Urothelium cell line (cell line): ENCODE data around the gene PRR5.
"Not testable (repeated sequence)": the region's sequence is repeated elsewhere in the genome, so short reads cannot be mapped to it uniquely, and the experiment has no call there.

ENCODE experiments used
- DNase-seq: peaks from one replicate; pipeline ENCODE4 v3.0.0; 2011; ENCODE audit warnings: low spot score, mixed read lengths
- FAIRE-seq: peaks from 2 replicates; lab custom pipeline; 2011; peaks lifted over from hg19 to GRCh38; lab: Jason Lieb, UNC

PRR5 gene, protein sequence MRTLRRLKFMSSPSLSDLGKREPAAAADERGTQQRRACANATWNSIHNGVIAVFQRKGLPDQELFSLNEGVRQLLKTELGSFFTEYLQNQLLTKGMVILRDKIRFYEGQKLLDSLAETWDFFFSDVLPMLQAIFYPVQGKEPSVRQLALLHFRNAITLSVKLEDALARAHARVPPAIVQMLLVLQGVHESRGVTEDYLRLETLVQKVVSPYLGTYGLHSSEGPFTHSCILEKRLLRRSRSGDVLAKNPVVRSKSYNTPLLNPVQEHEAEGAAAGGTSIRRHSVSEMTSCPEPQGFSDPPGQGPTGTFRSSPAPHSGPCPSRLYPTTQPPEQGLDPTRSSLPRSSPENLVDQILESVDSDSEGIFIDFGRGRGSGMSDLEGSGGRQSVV

DNA sequence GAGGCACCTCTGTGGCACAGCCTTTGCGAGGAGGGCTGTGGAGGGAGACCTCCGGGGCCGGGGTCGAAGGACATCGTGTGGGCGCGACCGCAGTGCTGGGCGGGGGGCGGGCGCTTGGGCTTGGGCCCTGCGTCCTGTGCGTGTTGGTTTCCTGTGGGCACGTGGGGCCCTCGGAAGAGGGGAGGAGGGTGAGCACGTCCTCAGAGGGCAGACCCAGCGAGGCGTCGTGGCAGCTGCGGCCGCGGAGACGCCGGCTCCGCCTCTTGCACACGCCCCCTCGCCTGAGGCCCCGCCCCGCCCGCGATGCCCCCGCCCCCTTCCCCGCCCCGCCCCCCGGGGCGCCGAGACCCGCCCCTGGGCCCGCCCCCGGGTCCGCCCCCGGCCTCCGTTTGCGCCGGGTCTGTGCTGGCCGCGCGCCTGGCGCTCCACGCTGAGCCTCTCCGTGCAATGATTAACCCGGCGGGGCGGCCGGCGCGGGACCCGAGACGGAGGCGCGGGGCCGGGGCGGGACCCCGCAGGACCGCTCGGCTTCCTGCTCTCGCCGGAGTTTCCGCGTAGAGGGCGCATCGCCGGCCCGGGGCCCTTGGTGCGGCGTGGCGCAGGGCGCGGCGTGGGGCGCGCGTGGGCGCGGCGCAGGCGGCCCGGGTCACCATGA is at the start of gene PRR5:
PRR5 (plus strand) TSS at position 381 of the 655 bp plus-strand sequence; CDS start at position 652, 271 bp downstream.
- DNase-seq (peak; percentile 95), FAIRE-seq (peak; percentile 92)

DNA sequence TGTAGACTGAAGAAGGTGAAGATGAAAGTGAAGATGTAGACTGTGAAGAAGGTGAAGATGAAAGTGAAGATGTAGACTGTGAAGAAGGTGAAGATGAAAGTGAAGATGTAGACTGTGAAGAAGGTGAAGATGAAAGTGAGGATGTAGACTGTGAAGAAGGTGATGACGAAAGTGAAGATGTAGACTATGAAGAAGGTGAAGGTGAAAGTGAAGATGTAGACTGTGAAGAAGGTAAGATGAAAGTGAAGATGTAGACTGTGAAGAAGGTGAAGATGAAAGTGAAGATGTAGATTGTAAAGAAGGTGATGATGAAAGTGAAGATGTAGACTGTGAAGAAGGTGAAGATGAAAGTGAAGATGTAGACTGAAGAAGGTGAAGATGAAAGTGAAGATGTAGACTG is 49.1 kb upstream of the PRR5 start:
- FAIRE-seq: peak; percentile 85
- not testable (repeated sequence) for DNase-seq

DNA sequence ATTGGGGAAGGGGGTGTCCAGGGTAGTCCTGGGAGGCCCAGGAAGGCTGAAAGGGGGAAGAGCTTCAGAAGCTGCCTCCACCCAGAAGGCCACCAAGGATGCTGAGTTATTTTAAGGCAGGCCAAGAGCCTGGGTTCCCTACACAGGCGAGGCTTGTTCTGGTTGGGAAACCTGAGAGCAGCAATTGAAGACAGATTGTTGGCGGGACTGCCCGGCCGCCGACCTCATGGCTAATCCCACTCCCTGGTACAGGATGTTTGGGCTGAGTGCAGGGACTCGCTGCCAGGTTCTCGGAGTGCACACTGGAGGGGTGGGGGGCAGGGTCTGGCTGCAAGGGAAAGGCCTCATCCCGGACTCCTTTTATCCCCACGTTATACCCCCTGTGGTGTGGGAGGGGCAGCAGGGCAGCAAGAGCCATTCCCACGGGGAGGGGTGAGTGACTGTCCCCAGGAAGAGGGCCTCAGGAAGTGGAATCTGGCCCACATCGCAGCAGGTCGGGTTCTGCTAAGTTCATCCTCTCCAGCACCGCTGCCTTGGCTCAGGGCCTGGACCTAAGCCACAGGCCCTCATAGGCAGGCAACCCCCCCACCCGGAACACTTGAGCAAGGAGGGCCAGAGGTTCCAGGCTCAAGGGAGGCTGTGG is 43.6 kb upstream of the PRR5 start:
- FAIRE-seq: no peak
- peak; percentile 53 for DNase-seq

DNA sequence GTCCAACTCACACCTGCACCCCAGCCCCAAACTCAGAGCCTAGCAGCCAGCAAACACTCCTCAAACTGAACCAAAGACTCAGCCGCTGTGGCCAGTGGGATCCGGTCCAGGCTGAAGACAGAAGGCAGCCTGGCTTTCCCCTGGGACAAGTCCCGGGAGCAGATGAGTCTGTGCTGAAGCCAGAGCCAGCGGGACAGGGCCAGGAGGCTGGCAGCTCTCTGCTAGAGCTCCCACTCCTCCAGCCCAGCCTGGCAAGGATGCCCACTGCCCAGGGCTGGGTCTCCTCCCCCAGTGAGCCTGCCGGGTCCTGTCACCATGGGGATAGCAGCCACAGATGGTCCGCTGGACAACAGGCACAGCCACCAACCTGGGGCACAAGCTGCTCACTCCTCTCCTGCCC is 42.9 kb upstream of the PRR5 start:
- FAIRE-seq: no peak
- DNase-seq: no peak

DNA sequence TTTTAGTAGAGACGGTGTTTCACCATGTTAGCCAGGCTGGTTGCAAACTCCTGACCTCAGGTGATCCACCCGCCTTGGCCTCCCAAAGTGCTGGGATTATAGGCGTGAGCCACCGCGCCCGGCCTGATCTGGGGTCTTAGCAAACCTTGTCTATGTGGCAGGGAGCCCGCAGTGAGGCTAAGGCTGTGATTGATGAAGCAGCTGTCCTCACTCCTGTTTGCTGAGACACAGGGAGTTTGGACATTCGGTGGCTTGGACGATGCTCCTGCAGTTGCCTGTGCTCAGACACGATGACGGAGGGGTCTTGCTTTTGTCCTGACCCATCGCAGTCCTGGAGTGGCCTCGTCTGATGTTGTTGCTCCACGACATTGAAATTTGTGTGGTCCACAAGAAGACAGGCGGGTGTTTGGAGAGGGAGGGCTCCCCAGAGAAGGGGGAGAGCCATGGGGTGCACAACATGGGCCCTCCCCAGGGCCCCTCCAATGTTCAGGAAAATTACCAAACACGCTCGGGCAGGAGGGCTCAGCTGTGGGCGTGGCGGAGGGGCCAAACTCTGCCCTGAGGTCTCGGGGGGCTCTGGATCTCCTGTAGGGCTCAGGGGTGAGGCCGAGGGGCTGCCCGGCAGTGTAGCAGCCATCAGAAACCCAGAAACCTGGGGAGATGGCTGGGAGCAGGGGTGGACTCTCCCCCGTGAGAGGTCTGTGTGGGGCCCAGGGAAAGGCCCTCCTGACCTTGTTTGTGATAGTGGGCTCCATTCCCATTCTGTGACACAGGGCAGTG is 41.8 kb upstream of the PRR5 start:
- FAIRE-seq (no peak), DNase-seq (no peak)

DNA sequence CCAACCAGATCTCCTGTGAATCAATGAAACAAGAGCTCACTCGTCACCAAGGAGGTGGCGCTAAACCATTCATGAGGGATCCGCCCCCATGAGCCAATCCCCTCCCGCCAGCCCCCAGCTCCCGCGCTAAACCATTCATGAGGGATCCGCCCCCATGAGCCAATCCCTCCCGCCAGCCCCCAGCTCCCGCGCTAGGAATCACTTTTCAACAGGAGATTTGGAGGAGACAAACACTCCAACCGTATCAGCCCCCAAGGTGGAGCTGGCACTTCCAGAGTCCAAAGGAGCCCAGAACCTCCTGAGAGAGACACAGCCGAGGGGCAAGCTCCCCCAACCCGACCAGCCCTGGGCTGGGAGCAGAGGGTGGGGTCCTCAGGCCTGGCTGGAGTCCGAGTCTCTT is 40.9 kb upstream of the PRR5 start:
- DNase-seq: no peak
- FAIRE-seq: no peak

DNA sequence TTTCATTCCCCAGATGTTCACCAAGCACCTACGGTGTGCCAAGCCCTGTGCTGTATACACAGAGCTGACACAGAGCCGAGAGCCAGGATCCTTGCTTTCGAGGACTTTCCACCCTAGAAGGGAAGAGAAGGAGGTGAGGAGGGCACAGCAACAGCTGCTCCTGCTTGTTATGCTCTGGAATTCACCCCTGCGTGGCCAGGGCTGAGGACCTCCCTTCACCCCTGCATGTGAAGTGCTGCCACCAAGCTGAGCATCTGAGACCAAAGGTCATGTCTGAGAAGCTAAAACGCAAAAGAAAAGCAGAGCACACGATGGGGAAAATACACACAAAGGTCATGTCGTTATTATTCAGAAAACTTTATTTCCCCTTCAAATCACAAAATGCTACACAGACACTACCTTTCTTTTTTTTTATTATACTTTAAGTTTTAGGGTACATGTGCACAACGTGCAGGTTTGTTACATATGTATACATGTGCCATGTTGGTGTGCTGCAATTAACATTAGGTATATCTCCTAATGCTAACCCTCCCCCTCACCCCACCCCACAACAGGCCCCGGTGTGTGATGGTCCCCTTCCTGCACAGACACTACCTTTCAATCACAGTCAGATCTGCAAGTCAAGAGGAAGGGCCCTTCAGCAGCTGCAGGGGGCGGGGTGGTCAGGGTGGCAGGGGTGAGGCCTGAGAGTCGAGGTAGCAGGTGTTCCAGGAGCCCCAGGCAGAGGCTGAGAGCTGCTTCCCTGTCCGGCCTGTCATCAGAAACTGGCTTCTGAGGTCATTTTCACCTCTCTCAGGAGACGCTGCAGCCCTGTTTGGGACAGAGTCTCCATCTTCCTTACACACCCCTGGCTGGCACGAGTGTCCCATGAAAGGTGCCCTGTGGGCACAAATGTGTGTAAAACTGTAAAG is 40.1 kb upstream of the PRR5 start:
- DNase-seq (no peak), FAIRE-seq (no peak)

DNA sequence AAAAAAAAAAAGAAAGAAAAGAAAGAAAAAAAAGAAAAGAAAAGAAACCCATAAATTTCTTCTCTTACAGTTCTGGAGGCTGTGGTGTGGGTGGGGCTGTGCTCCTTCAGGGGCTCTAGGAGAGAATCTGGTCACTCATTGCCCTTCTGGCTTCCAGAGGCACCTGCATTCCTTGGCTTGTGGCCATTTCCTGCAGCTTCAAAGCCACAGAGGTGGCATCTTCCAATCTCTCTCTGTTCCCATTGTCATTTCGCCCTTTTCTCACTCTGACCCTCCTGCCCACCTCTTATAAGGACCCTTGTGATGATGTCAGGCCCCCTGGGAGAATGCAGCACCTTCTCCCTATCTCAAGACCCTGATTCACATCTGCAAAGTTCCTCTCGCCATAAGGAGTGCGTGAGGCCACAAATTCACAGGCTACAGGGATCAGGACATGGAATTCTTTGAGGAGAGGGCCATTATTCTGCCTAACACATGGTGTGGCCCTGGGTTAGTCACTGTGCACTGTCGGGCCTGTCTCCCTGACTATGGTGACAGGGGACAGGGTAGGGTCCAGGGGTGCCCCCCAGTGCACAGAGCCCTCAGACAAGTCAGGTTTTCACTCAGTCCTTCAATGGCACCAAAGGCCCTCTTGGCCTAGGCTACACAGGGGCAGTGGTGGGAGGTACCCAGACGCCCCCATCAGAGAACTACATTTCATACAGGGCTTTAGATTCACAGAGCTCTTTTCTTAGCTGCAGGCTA is 38.6 kb upstream of the PRR5 start:
- no peak for FAIRE-seq

DNA sequence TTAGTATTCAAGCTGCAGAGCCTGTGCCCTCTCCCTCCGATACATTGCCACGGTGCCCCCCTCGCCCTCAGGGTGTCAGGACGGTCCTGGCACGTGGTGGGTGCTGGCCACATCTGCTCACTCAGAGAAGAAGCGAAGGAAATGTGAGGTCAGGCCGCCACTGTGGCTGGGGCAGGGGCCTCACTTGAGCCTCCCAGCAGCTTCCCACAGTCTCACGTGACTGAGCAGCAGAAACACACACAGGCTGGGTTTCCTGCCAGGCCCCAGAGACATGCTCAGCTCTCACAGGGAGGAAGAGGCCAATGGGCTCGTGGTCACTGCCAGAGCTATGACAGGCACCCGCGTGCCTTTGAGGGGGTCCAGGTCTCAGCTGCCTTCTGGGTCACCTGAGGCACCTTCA is 37.9 kb upstream of the PRR5 start:
- DNase-seq (no peak), FAIRE-seq (peak; percentile 17)

More for the DNA sequence above, 38.6 kb upstream of the PRR5 start:
- DNase-seq: no peak

DNA sequence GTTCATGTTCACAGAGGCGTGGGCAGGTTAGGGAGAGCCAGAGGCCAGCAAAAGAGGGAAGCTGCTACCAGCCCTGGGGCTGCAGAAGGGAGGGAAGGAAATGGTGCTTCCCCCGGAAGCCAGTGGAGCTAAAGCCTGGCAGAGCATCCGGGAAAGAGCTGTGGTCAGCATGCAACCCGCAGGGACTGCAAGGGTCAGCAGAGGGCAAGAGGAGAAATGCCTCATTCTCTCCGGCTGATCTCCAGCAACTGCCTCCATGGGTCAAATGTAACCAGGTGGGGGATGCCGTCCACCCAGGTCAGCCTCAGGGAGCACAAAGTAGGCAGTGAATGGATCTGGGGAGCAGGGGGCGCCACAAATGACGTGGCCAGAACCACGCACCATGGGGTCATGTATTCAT is 36.9 kb upstream of the PRR5 start:
- DNase-seq: no peak
- no peak for FAIRE-seq

DNA sequence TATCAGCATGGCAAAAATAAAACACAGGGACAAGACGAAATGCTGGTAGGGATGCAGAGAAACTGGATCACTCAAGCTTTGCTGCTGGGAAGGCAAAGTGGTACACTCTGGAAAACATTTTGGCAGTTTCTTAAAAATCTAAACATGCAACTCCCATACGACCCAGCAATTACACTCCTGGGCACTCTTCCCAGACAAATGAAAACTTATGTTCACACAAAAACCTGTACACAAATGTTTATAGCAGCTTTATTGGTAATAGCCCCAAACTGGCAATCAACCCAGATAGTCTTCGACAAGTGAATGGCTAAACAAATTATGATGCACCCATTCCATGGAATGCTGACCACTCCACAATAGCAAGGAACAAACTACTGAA is 35.8 kb upstream of the PRR5 start:
- DNase-seq (no peak), FAIRE-seq (no peak)

DNA sequence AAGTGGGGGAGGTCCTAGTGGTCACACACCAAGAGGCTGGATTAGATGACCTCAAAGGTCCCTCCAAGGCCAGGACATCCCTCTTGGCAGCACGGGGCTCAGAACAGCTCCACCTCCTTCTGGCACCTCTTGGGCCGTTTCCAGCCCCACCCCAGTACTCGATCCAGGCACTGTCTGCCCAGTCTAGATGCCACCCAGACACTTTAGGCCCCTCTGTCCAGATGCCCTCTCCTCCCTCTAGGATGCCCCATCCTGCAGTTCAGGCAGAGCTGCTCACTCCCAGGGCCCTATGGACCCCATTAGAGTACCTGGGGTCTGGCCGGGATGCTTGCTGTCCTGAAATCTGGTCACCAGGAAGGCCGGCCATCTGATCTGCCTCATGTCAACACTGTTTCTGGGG is 34.7 kb upstream of the PRR5 start:
- no peak for DNase-seq
- peak; percentile 66 for FAIRE-seq

DNA sequence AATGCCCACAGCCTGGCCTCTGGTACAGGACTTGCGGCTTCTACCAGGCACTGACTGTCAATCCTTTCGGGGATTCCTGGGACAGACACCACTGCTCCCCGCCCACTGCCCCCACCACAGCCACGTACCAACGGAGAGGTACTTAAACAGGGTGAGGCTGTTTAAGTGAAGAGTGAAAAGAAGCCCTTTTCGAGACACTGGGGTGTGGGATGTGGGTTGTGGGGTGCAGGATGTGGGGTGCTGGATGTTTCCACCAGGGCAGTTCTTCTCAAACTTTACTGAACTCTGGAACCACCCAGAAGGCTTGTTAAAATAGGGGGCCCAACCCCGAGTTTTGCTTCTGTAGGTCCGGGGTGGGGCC is 34.2 kb upstream of the PRR5 start:
- DNase-seq: no peak
- no peak for FAIRE-seq

DNA sequence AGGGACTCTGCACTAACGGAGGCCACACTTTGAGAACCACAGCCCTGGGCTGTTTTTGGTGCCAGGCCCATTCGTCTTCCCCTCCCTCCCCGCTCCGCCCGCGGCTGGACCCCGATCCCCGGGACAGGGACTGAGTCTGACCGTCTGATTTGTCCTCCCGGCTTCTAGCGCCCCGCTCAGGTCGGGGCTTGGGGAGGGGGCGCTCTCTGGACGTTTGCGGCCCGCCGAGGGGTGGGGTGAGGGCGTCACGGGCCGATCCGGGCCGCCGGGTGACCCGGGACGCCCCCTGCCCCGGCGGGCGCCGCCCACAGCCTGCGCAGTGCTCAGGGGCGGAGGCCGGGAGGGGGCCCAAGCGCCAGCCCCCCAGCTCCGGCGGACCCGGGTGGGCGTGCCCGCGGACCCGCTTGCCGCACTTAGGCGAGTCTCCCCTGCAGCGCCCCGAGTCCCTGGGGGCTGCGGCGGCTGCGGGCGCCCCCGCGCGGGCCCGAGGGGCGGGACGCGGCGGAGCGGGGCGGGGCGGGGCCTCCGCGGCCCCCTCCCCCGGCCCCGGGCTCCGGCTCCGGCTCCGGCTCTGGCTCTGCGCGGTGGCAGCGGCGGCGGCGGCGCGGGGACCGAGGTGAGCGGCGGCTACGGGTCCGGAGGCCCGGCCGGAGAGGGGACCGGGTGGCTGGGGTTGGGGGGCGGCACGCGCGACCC is 33.7 kb upstream of the PRR5 start:
- peak; percentile 76 for DNase-seq

DNA sequence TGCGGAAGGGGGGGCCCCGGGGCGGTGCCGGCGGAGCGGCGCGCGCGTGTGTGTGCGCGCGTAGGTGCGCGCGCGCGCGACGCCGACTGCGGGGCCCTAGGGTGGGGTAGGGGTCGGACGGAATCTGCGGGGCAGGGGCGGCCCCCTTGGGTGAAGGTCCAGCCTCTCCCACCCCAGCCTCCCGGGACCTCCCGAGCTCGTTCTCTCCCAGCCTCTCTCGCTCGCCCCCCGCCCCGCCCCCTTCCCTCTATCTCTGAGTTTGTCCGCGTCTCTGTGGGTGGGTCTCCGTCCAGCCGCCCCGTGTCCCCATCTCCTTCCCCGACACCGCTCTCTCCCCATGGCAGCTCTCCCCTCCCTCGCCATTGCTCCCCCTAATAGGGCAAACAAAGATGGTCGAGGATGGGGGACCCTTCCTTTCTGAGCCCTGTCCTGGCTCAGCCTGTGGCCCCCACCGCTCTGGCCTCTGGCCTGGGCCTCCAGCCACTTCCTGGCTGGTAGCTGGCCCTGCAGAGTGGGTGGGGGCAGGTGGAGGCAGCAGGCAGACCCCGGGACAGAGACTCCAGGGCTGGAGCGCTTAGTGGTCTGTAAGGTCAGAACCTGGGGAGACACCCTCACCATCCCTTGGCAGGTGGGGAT is 33.0 kb upstream of the PRR5 start:
- no peak for FAIRE-seq

More for the DNA sequence above, 33.7 kb upstream of the PRR5 start:
- FAIRE-seq: peak; percentile 27

DNA sequence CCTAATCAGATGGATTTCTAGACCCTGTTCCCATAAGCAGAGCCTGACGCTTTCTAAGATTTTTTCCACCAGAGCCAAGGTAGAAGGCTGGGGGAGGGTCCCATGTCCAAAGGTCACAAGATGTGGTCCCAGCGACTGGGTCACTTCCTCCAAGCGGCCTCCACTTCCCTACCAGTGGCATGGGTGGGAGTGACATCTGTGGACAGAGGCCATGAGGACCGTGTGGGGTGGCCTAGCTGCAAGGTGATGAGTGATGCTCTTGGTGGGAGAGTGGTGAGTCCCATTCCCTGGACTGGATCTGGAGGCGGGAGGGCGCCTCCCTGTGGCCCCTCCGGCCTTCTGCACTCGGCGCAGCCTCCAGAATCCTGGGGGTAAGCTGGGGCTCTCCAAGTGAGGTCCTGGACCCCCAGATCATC is 32.4 kb upstream of the PRR5 start:
- peak; percentile 56 for DNase-seq
- peak; percentile 42 for FAIRE-seq

More for the DNA sequence above, 33.0 kb upstream of the PRR5 start:
- DNase-seq: peak; percentile 54

DNA sequence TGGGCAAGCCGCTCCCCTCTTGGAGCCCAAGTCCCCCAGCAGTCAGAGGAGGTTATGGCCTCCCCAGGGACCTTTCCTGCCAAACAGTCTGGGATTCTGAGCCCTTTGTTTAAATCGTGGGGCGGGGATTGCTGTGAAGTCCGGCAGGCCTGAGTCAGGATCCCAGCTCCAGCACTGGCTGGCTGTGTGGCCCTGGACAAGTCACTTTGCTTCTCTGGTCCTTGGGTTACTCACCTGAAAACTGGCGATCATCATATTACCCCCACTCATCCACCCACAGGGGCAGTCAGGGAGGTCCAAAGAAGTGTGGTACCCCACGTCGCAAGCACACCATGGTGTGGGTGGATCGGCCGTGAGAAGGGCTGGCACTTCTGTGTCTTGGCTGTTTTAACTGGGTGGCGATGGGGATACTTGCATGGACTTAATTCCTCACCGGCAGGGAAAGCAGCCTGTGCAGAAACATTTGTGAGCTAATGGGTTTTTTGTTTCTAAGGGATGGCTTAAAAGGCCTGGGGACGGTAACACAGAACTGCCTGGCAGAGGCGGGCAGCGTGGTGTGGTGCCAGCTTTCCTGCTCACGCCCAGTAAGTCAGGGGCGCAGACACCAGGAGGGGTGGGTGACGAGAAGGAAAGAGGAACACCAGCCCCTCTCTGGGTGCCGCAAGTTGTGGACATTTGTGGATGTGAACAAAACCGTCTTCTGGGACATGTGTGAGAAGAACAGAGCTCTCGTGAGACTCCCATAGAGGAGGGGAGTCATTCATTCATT is 31.6 kb upstream of the PRR5 start:
- FAIRE-seq (no peak), DNase-seq (no peak)

DNA sequence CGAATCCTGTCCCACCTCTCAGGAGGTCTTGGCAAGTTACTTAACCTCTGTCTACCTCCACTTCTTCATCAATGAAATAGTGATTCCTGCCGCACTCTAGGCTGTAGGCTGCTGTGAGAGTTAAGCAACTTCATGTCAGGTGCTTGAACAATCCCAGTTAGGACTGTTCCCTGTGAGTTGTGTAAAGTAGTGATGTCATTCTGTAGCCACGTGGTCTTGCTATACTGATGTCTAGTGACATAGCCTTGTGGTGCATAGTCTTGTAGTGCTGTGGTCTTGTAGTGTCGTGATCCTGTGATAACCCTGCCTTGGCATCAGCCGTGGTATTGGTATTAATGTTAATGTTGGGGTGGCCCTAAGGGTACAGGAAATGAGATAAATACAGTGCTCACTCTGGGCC is 30.3 kb upstream of the PRR5 start:
- DNase-seq (no peak), FAIRE-seq (peak; percentile 91)
